Stimulated activated CD8-positive, alpha-beta memory T cell treated with anti-CD3 and anti-CD28 coated beads, Interleukin-4, amount 100 ng/mL, for 24 hours (primary cell): ENCODE measurements around the gene KIF5A.
"Not testable (repeated sequence)": the region's sequence is repeated elsewhere in the genome, so short reads cannot be mapped to it uniquely, and the experiment has no call there.

ENCODE experiments used
- DNase-seq: peaks from one replicate; pipeline ENCODE4 v3.0.0-alpha.2; 2020; ENCODE audit warnings: low read depth

KIF5A gene

DNA sequence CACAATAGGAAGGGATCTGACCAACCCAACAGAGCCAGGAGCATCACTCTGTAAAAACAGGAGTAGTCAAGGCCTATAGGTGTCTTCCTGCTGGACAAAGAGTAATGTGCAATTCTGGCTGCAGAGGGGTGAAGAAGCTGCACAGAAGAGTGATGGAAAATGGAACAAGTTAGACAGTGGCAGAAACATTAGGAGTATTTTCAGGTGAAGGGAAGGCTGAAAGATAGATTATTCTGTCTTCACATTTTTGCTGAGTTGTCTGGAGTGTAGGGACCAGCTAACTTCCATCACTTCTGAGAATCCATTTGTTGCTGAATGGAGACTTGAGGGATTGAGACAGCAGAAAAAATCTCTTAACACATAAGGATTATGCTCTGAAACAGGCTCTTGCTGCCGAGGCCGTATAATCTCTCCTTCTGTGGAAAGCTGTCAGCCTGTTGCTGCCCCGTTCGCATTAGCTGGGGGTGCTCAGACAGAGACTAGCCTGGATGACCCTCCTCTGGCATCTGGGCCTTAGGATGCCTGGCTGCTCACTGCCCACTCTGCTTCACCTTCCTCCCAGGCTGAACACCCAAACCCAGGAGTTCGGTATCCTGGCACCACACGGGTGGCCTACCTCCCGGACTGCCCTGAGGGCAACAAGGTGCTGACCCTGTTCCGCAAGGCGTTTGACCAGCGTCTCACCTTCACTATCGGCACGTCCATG is 58.3 kb downstream of the KIF5A start:
- DNase-seq: no peak

DNA sequence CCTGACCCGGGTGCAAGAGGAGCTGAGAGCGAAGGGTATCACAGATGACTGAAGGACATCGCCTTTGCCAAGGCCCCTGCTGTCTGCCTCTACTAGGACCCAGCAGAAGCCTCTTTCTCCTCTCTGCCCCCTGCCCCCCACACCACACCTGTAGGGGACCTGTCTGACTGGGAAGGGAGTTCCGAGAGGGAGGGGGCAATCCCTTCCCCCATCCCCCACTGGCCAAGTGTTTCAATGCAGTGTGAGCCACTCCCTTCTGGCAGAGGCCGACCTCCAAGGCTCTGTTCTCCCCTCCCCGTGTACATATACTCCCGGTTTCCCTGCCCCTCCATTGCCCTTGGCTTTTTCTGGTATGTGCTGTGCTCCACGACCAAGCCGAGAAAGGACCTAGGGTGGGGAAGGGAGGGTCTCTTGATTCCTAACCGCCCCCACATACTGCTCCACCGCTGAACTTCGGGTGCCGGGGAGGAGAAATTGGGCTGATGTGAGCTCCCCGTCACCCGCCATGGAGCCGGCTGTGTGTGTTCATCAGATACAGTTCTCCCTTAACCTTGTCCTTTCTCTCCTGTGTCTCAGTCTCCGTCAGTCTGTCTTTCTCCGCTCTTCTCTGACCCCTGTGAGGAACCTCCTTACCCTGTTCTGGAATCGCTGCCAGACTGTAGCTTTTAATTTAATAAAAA is 59.4 kb downstream of the KIF5A start:
- DNase-seq: no peak

DNA sequence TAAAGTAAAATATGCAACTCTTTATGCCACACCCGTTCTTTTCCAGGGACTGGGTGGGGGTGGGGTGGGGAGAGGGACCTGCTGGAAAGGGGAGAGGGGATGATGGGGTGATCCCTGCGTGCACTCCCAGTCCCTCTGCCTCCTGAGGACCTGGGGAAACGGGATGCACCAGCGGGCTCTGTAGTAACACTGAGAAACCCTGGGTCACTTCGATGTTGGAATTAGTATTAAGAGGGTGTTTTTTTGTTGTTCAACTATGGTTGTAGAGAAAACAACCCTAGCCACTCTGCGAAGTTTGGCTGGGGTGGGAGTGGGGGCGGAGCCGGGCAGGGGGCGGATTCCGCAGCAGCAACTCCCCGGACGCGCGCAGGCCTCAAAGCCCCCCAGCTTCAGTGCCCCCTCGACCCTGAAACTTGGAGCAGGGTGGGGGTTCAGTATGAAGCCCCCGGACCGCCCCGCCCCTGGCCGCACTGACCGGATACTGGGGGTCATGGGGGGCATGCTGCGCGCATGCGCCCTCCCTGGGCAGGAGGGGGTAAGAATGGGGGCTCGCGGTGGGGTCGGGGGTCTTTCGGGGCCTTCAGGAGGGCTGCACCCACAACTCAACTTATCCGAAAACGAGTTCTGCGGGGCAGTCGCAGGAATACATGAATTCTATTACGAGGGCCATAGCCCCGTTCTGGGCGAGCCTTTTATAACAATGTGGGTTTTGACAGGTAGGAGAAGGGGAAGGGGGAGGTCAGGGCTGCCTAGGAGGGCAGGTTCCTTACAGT is 60.1 kb downstream of the KIF5A start:
- no peak for DNase-seq

DNA sequence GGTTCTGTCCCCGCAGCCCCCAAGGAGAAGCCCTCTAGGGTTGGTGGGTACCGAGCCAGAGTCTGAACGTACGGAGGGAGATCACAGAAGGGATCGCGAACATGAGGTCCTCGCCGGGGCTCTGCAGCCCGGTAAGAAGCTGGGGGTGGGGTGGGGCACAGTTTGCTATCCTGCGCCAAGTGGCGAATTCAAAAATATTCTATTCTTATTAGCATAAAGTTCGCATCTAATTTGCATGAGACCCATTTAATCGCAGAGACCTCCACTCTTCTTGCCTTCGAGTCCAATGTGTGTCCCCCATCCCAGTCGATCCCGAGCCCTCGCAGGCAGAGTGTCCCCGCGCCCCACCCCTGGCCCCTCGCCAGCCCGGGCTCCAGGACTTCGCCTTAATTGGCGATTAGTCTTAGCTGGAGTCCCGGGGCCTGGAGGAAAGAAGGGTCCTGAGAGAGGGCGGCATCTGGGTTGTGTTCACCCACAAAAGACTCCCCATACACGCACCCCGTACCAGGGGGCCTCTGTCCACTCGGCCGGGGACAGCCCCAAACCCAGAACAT is 60.8 kb downstream of the KIF5A start:
- no peak for DNase-seq

DNA sequence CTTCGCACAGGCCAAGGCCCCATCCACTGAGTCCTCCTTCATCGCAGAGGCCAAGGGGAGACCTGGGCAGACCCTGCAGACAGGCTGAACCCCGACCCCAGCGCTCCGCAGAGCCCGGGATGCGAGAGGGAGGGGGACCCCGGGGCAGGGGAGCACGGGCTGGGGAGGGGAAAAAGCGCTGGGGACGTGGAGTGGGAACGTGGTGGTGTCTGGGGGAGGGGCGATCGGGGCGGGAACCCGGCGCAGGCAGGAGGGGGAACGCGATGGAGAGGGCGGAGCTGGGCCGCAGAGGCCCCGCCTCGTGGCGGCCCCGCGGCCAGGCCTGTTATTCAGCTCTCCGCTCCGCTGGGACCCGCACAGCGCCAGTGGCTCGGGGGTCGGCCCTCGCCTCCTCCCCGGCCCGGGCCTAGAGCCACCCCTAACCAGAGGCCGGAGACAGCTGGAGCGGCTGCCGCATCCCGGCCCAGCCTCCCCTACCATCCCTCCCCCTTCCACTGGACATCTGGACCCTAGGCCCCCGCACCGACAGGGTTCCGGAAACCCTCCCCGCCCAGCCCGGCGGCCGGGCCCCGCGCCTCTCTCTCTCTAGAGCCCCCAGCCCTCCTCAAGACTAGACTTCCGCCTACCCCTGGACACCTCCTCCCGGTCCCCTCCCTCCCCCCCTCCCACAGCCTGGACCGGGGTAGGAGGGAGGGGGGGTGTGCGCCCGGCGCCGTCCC is 61.4 kb downstream of the KIF5A start, which contains the start of gene ARHGEF25:
TSS of gene ARHGEF25 (plus strand) at position 328 of the 719 bp plus-strand sequence. CDS start 460 bp downstream, outside the sequence.
- peak; percentile 43 for DNase-seq

DNA sequence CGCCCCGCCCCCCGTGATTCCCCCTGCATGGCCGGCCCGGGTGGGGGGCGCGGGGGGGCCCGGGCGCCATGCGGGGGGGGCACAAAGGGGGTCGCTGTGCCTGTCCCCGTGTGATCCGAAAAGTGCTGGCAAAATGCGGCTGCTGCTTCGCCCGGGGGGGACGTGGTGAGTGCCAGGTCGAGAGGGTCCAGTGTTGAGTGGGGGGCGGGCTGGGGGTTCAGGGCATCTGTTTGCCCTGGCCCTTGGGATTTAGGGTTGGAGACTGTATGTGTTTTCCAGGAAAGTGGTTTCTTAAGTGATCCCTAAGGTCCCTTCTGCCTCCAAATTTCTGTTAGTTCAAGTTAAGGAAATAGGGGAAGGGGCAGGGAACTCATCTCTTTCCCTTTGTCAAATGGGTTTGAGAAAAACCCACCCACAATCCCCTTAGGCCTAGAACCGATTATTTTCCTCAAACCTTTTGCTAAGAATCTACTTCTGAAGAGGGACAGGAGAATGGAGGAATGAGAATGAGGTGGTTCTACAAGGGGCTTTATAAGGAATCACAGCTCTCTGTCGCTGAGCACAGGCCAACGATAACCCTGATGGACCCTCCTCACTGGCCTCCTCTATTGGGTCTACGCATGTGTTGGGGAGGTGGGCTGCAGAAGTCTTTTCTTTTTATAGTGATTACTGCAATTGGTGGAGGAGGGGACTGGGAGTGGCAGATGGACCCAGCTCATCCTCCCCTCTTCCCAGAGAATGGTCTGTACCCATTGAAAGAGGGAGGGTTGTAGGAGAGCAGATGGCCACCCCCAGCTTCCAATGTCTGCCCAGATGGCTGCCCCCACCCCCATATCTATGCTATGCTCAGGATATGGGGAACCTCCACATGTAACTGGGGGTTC is 62.2 kb downstream of the KIF5A start:
- no peak for DNase-seq

DNA sequence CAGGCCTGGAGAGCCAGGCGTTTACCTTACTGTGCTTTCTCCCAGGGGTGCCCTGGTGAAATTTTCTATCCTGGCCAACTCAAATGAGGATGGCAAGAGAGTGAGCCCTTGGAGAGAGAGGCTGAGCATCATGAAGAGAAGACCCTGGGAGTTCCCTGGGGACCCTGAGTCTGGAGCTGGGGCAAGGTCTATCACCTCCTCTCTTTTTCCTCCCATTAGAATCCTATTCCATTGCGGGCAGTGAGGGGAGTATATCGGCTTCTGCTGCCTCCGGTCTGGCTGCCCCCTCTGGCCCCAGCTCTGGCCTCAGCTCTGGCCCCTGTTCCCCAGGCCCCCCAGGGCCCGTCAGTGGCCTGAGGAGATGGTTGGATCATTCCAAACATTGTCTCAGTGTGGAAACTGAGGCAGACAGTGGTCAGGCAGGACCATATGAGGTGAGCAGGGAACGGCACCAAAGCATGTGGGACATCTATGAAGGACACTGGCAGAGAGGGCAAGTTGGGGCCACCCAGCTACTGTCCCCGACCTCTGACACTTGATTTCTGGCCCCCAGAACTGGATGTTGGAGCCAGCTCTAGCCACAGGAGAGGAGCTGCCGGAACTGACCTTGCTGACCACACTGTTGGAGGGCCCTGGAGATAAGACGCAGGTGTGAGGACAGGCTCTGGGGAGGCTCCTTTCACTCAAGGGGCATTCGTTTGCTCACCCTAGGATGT is 63.0 kb downstream of the KIF5A start:
- DNase-seq: no peak

DNA sequence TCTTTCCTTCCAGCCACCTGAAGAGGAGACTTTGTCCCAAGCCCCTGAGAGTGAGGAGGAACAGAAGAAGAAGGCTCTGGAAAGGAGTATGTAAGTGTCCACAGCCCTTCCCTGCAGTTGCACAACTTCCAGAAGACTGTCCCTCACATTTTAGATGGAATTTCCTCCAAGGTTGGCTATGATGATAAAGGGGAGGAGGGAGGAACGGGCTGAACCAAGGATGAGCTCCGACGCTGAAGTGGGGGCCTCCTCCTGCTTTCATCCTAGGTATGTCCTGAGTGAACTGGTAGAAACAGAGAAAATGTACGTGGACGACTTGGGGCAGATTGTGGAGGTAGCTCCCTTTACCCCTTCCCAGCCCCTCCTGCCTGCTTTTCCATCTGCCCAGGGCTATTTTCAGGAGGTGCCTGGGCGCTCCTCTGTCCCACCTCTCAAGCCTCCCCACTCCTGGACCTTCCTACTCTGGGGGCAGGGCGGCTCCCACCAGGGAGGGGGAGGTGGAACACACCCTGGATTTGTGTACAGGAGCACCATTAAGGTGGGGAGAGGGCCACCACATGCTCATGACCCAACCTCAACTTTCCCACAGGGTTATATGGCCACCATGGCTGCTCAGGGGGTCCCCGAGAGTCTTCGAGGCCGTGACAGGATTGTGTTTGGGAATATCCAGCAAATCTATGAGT is 63.7 kb downstream of the KIF5A start:
- DNase-seq: no peak

DNA sequence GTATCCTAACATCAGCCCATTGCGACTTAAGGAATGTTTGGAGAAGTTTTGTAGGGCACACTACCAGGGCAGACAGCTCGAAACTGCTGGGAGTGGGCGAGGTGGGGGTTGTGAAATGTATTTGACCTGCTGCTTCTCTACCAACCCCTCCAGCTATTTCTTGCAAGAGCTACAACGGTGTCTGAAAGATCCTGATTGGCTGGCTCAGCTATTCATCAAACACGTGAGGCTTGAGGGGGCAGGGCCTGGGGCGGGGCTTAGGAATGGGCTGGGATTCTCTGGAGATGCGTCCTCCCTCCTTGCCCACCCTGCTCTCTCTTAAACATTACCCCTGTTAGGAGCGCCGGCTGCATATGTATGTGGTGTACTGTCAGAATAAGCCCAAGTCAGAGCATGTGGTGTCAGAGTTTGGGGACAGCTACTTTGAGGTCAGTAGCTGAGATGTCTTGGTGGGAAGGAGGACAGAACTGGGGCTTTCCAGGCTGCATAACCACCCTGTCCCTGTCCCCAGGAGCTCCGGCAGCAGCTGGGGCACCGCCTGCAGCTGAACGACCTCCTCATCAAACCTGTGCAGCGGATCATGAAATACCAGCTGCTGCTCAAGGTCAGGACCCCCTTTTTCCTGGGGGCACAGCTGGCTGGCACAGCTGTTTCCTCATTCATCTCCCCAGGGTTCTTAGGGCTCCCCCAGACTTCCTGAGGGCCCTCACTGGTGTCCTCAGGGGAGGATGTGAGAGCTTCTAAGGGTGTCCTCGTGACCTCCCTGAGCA is 64.5 kb downstream of the KIF5A start:
- DNase-seq: no peak

DNA sequence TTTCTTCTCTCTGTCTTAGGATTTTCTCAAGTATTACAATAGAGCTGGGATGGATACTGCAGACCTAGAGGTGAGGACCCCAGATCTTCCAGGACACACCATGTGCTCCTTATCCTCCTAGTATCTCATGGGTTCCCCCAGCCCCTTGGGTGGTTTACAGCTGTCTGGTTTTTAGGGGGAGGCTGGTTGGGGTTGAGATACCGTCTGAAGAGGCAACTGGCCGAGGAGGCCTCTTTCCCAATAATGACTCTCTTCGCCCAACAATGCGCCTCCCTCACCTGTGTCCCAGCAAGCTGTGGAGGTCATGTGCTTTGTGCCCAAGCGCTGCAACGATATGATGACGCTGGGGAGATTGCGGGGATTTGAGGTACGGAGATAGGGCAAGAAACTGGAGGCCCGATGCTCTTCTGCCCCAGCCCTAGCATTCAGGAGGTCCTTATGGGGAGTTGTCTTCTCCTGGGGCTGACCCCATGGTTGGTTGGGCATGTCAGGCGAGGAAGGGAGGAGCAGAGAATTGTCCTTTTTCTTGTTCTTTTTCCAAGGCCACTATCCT is 65.2 kb downstream of the KIF5A start:
- DNase-seq: no peak

DNA sequence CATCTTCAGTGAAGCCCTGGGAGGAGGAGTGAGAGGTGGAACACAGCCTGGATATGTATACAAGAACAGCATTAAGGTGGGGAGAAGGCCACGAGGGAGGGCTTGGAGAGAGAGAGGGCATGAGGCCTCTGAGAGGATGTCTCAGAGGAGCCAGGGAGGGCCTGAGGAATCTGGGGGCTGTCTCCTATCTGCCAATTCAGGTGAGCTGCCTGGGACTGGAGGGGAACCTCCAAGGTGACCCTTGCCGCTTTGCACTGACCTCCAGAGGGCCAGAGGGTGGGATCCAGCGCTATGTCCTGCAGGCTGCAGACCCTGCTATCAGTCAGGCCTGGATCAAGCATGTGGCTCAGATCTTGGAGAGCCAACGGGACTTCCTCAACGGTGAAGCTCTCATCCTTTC is 65.8 kb downstream of the KIF5A start:
- DNase-seq: no peak

DNA sequence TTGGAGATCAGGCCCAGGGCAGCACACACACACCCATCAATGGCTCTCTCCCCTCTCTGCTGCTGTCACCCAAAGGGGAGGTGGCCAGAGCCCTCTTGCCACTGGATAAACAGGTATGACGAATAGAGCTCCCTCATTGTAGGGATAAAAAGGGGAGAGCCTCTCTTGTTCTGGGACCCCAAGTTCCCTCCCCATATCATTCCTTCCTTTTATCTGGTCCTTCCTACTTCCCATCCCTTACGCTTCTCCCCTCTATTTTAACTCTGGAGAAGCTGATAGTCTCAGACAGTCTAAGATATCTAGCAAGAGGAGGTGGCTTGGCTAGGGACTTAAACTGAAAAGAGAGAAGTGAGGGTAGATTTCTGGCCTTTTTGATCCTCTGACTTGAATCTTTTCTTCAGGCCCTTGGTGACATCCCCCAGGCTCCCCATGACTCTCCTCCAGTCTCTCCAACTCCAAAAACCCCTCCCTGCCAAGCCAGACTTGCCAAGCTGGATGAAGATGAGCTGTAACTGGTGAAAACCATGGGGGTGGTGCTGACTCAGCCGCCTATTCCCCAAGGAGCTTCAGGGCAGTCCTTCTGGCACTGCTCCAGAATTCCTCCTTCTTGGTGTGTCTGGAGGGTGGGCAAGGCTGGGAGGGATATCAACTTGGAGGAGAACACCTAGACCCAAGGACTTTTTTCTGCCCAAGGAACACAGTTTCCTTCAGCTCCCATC is 66.7 kb downstream of the KIF5A start:
- no peak for DNase-seq

DNA sequence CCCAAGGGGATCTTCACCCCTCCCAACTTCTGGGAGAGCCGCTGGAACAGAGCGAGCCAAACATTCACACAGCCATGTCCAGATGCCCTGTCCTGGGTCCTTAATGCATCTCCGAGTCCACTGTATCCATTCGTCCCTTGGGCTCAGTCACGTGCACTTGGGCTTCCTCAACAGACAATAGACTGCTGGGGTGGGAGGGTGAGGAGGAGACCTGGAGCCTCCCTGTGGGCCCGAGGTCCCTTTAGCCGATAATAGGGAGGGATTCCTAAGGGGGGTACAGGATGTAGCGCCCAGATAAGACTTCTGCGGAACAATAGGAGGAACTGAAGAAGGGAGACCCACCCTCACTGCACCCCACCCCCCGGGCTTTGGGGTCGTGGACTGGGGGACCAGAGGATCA is 68.1 kb downstream of the KIF5A start:
- no peak for DNase-seq

DNA sequence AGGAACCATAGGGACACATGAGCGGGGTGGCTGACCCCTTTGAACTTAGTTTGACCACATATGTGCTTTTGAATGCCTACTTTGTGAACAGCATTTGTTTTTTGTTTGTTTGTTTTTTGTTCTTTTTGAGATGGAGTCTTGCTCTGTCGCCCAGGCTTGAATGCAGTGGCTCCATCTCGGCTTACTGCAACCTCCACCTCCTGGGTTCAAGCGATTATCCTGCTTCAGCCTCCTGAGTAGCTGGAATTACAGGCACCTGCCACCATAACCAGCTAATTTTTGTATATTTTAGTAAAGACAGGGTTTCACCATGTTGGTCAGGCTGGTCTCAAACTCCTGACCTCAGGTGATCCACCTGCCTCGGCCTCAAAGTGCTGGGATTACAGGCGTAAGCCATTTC is 68.6 kb downstream of the KIF5A start:
- not testable (repeated sequence) for DNase-seq

DNA sequence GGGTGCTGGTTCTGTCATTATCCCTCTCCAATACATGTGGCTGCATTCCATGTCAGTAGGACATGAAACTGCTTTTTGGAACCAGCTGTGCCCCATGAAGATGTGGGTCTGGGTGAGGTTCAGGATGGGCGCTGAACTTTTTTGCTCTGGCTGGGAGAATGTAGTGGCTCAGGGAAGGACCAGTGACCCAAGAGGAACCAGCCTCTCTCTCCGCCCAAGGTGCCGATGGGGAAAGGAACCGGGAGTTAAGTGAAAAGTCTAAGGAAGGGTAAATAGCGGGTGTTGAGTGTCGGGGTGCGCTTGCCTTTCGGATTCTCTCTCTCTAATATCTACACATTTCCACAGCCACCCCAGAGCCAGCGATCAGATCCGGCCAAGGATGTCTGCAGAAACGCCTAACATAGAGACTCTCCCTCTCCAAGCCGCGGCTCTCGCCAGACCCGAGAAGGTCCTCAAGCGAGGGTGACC is 69.2 kb downstream of the KIF5A start:
- DNase-seq: no peak

DNA sequence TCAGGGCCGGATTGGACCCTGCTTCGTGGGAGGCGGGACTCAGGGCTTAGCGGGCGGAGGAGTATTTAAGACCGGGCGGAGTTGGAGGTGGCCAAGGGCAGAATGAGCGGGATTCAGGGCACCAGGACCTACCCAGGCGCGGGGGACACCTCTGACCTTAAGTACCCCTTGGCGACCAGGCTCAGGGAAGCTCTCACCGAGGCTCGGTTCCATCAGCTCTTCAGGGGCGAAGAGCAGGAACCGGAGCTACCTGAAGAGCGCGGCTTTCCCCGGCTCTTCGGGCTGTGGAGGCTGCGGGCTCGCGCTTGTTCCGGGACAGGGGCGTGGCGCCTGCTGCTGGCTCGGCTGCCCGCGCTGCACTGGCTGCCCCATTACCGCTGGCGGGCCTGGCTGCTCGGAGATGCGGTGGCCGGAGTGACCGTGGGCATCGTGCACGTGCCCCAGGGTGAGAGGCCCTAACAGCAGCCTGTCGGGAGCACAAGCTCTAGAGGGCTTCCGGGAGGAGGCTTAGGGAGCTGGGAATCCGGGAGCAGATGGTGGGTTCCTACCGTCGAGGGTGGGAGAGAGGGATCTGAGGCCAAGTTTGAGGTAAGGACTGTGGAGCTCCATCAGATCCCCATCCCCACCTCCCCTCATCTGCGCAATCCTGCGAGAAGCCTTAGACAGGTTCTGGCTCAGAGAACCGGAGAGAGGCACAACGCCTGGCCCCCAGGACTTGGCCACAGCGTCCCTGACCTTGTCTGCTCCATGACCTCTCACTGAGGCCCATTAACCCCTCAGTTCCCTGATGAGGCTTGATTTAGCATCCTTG is 69.8 kb downstream of the KIF5A start:
- no peak for DNase-seq
